Activated CD4-positive, alpha-beta T cell treated with anti-CD3 and anti-CD28 coated beads, Interleukin-2, amount 50 U/mL, for 1 hour (primary cell): ENCODE data around the gene GTF2B.
"Not testable (repeated sequence)": the region's sequence is repeated elsewhere in the genome, so short reads cannot be mapped to it uniquely, and the experiment has no call there.

Experiments
- DNase-seq: peaks from one replicate; pipeline ENCODE4 v3.0.0-alpha.2; 2020

The GTF2B gene, protein sequence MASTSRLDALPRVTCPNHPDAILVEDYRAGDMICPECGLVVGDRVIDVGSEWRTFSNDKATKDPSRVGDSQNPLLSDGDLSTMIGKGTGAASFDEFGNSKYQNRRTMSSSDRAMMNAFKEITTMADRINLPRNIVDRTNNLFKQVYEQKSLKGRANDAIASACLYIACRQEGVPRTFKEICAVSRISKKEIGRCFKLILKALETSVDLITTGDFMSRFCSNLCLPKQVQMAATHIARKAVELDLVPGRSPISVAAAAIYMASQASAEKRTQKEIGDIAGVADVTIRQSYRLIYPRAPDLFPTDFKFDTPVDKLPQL

DNA sequence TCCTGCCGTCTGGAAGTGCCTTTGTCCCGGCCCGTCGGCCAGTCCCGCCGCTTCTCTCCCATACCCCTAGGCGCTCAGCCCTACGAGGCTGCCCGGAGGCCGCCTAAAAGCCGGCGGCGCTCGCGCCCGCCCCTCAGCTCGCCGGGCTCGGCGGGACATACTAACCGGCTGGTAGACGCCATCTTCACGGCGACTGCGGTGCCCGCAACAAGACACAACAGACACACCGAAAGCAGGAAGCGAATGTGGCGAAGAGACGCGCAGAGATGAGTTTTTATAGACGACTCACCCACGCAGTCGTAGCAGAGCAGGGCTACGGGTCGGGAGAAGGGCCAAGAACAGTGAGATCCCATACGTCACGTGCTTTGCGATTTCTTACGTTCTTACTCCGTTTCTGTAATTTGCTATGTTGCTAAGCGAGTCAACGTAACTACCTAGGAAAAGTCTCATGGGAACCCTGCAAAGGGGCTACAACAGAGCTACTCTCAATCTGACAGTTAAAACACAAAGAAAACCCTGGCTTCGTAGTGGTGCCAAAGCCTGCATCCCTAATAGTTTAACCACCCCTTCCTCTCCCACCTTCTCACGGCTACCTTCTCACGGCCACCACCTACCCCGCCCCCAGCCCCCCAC, at the start of gene GTF2B:
Gene GTF2B, minus strand, starts transcription at position 250 of the 633 bp plus-strand sequence. Its CDS starts 68 bp downstream, at position 182.
- DNase-seq, result peak; percentile 92

- DNase-seq, result not testable (repeated sequence)
Measured at GRCh38 chr1:88938528-88938927, 47.2 kb upstream of the GTF2B start.

DNA sequence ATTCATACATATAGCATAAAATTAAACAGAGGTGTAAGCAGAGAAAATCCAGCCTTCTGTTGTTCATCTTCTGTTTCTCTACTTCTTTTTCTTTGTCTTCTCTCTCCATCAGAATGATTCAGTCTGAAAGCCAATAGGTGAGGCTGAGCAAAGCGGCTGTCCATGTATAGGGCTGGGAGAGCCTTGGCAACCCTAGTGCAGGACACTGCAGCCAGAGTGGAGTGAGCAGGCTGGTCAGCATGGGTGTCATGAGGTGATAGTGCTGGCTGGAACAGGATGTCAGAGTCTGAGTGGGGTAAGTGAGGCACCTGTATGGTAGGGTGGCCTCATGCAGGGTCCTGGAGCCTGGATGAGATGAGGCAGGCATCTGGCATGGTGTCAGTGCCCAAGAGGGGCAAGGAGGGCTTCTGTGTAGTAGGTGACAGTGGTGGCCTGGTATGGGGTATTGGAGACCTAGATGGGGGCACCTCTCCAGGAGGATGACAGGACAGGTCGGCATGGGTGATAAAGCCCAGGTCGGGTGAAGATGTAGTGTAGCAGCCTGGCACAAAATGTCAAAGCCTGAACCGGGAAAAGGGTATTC, 45.5 kb upstream of the GTF2B start:
- no peak for DNase-seq

DNA sequence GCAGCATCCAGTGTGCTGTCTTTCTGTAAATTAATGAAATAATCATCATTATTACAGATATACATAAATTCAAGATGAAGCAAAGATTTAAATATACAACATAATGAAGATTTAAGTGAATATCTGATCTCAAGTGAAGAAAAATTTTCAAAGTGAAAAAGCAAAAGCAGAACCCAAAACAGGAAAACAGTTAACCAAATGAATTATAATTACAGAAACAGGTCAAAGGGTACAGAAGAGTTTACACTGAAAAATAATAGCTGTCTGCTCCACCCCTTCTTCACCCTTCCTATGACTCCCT, 44.8 kb upstream of the GTF2B start:
- DNase-seq, result no peak

DNA sequence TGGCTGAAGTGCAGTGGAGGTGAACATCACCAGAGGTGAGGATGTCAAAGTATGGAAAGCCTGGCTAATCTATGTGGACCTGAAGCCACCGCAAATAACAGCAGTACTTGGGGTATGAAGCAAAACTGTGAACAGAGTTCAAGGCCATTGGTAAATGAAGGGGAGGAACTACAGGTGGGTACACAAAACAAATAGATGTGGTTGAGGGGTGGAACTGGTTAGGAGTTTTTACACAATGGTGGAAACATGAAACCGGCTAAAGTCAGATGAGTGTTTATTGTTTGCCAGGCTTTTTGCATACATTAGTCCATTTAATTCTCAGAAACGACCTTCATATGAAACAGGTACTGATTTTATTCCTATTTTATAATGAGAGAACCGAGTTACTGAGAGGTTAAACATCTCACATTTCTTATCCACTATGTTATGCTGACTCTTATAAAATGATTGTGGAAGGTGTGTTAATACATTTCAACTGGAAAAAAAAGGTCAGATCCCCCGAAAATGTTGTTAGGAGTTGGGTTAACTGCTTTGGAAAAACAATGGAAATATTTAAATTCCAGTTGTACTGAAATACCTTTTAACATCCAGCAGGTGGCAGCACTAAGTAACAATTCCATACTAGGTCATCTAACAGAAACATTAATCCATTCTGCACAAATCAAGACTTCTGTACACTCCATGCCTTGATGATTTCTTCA, 44.3 kb upstream of the GTF2B start:
- no peak for DNase-seq

- DNase-seq, result not testable (repeated sequence)
Measured at GRCh38 chr1:88930176-88930575, 38.8 kb upstream of the GTF2B start.

DNA sequence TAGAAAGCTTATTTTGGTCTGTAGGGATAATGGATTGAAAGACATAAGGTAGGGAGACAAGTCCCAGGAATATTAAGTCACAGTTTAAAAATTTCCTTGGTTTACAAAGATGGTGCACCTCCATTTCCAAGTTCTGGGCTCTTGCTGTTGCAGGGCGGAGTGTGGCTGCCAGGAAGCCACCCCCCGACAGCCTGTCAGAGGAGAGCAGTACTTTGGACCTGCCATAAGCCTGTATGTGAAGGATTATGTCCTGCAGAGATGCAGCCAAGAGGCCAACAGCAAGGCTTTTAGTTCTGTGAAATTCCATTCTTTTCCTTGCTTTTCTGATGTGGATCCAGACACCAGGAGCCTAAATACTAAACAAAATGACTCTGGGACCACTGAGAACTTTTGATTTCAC, 31.9 kb upstream of the GTF2B start:
- no peak for DNase-seq

- no peak for DNase-seq
Measured at GRCh38 chr1:88922214-88922613, 30.8 kb upstream of the GTF2B start.

GRCh38 chr1:88920845-88921244, 29.5 kb upstream of the GTF2B start:
- no peak for DNase-seq

DNA sequence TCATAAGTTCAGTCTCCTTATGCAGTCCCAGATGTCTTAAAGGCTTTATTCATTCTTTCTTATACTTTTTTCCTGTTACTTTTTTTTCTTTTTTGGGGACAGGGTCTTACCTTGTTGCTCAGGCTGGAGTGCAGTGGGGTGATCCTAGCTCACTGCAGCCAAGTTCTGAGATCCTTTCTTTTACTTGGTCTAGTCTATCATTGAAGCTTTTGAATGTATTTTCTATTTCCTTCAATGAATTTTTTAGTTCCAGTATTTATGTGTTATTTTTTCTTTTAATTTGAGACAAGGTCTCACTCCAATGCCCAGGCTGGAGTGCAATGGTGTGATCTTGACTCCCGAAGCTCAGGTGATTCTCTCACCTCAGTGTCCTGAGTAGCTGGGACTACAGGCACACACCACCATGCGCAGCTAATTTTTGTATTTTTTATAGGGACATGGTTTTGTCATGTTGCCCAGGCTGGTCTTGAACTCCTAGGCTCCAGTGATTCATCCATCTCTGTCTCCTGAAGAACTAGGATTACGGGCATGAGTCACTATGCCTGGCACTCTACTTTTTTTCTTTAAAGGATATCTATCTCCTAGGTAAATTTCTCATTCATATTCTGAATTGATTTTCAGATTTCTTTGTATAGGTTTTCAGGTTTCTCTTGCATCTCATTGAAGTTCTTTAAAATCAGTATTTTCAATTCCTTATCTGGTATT, 26.1 kb upstream of the GTF2B start:
- no peak for DNase-seq

GRCh38 chr1:88916883-88917282, 25.5 kb upstream of the GTF2B start:
- DNase-seq, result no peak

DNA sequence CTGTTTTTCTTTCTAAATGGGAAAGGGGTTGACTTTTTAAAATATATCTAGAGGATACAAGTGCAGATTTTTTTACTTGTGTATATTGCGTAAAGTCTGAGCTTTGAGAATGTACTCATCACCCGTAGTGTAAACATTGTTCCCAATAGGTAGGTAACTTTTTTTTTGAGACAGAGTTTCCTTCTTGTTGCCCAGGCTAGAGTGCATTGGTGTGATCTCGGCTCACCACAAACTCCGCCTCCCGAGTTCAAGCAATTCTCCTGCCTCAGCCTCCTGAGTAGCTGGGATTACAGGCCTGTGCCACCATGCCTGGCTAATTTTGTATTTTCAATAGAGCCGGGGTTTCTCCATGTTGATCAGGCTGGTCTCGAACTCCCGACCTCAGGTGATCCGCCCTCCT, 20.4 kb upstream of the GTF2B start:
- not testable (repeated sequence) for DNase-seq

DNA sequence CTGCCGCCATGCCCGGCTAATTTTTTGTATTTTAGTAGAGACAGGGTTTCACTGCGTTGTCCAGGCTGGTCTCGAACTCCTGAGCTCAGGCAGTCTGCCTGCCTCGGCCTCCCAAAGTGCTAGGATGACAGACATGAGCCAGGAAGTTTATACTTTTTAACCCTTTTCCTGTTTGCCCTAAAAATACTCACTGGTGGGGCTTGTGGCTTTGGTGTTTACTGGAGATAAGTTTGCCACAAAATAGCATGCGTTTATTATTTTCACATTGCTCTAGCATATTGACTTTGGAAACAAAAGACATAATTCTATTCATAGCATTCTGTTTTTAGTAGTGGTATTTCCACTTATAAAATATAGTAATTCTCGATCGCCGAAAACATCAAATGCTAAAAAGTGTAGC, 19.8 kb upstream of the GTF2B start:
- DNase-seq, result no peak

DNA sequence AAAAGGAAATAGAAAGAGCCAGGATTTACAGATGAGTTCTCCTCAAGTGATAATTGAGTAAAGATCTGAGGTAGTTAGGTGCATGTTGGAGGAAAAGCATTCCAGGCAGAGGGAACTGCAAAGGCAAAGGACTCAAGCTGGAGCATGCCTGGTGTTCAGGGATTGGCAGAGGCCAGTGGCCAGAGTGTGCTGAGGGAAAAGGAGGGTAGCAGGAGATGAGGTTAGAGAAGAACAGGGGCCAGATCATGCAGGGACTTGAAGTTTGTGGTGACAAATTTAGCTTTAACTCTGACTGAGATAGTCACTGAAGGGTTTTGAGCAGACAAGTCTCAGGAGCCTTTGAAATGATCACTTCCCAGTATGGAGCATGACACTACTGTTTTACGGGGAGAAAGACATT, 19.0 kb upstream of the GTF2B start:
- DNase-seq, result no peak

GRCh38 chr1:88900883-88901282, 9.5 kb upstream of the GTF2B start:
- no peak for DNase-seq

DNA sequence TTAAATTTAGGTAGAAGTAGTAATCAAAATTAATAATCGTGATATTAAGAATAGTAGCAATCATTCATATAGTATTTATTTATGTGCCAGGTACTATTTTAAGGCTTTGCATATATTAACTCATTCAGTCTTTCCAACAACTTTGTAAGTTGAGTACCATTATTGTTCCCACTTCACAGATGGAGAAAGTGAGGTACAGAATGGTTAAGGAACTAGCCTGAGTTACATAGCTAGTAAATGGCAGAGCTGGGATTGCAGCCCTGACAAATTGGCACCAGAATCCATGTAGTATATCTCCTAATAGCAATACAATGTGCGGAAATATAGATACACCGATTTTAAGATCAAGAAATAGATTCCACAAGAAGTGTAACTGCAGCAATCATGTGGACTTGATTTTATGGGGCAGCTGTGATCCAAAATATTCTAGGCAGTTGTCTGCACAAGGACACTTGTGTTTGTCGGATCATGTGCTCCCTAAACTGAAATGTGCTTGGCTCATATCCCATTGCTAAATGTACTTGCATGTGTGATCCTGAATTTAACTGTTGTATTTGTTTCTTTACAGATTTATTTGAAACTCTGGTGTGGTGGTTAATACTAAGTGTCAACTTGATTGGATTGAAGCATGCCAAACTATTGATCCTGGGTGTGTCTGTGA, 5.8 kb upstream of the GTF2B start:
- DNase-seq, result no peak

GRCh38 chr1:88892357-88892877, 1.1 kb upstream of the GTF2B start:
- DNase-seq, result no peak

DNA sequence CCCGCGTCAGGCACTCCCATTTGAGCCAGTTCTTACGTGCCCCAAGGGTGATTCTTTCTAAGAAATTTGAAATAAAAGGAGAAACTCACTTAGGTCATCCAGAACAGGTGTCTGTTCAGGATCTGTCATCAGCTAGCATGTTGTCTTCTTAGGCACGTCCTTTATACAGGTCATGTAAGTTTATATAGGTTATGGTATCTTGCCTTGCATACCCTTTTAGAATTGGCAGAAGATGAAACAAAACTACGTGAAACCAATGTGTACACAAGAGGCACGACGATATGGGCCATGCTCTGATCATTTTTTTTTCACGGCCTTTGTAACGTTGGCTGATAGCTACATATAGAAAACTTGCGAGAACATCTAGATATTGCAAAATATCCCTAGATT, 579 bp upstream of the GTF2B start:
- no peak for DNase-seq

GRCh38 chr1:88890791-88891317, 513 bp downstream of the GTF2B start:
- peak; percentile 16 for DNase-seq

GRCh38 chr1:88890131-88890530, 1.2 kb downstream of the GTF2B start:
- no peak for DNase-seq

GRCh38 chr1:88888750-88889149, 2.6 kb downstream of the GTF2B start:
- DNase-seq, result no peak

GRCh38 chr1:88885933-88886332, 5.4 kb downstream of the GTF2B start:
- DNase-seq, result no peak
